22Rv1 (cell line): Measurements from ENCODE around the gene SHISA2.
"Not testable (repeated sequence)": the region's sequence is repeated elsewhere in the genome, so short reads cannot be mapped to it uniquely, and the experiment has no call there.

Experiments
- CTCF ChIP-seq: fragments of 450-650 bp; IDR thresholded peaks from 2 replicates; pipeline ENCODE4 v1.5.1; 2017; ENCODE audit warnings: mild to moderate bottlenecking
- ZFX ChIP-seq: fragments of 450-650 bp; IDR thresholded peaks from 2 replicates; pipeline ENCODE4 v1.6.1; 2017; ENCODE audit warnings: antibody characterized with exemption, borderline replicate concordance

- TF ChIP-seq CTCF = peak; percentile 68
- TF ChIP-seq ZFX = not testable (repeated sequence)
These were observed 20.5 kb upstream of the SHISA2 start for GRCh38 chr13:26072335-26072734.
